CD14-positive monocyte (primary cell): Measurements from ENCODE around the gene CECR2. TPM values are rescaled to one million over a fixed set of nuclear protein-coding genes. Genes with fewer than 3 reads are reported as not detected.

Experiments
- DNase-seq, 3 donors: peaks; one replicate each; pipeline ENCODE4 v3.0.0-alpha.2; 2011 to 2022
- H2AFZ ChIP-seq: 2 replicates; pipeline ENCODE4 v1.6.0; 2012; ENCODE audit warnings: mild to moderate bottlenecking, low read depth, low read length, inconsistent platforms; ENCODE audit not compliant: insufficient read depth, poor library complexity, severe bottlenecking
- H3K27ac ChIP-seq, 2 donors: 1 replicate in 1 of 2; 2 replicates in 1 of 2; pipeline ENCODE4 v1.5.1; 2012 to 2013; ENCODE audit warnings: low read length in 2 of 2, control low read depth in 1 of 2, inconsistent platforms in 1 of 2, low read depth in 1 of 2, mild to moderate bottlenecking in 1 of 2
- H3K27me3 ChIP-seq, 2 donors: one replicate each; pipeline versions ENCODE4 v1.6.0 to v1.6.1; 2011 to 2013; ENCODE audit warnings: low read length in 2 of 2; ENCODE audit not compliant: control insufficient read depth in 2 of 2, insufficient read depth in 2 of 2
- H3K36me3 ChIP-seq, 2 donors: replicated peaks in 1 of 2; 1 replicate in 1 of 2; 2 replicates in 1 of 2; pipeline versions ENCODE4 v1.5.1 to v1.6.1; 2012 to 2013; ENCODE audit warnings: low read length in 2 of 2, control low read depth in 1 of 2, inconsistent platforms in 1 of 2, mild to moderate bottlenecking in 1 of 2; ENCODE audit not compliant: insufficient read depth in 2 of 2, control insufficient read depth in 1 of 2
- H3K4me1 ChIP-seq, 2 donors: 1 replicate in 1 of 2; 2 replicates in 1 of 2; pipeline versions ENCODE4 v1.5.1 to v1.6.1; 2012 to 2013; ENCODE audit warnings: low read length in 2 of 2, control low read depth in 1 of 2, inconsistent platforms in 1 of 2, mild to moderate bottlenecking in 1 of 2, moderate library complexity in 1 of 2; ENCODE audit not compliant: insufficient read depth in 2 of 2, control insufficient read depth in 1 of 2
- H3K4me2 ChIP-seq: replicated peaks from 2 replicates; pipeline ENCODE3; 2012; ENCODE audit warnings: low read length, moderate library complexity, mild to moderate bottlenecking; ENCODE audit not compliant: poor library complexity, severe bottlenecking; ENCODE audit errors: extremely low read depth
- H3K4me3 ChIP-seq, 3 experiments: fragments of 200-600 bp in 1 of 3; sonication (generic) in 1 of 3; replicated peaks in 1 of 3; 1 replicate in 2 of 3; 2 replicates in 1 of 3; pipeline ENCODE4 v1.5.1; 2011 to 2013; ENCODE audit warnings: low read length in 3 of 3, mild to moderate bottlenecking in 3 of 3, control low read depth in 2 of 3, low read depth in 2 of 3, inconsistent platforms in 1 of 3, moderate library complexity in 1 of 3
- H3K79me2 ChIP-seq: 2 replicates; pipeline ENCODE4 v1.6.0; 2012; ENCODE audit warnings: mild to moderate bottlenecking, control low read depth, inconsistent platforms, low read length, moderate library complexity; ENCODE audit not compliant: insufficient read depth
- H3K9ac ChIP-seq: 2 replicates; pipeline ENCODE4 v1.6.0; 2017; ENCODE audit warnings: low read length, mild to moderate bottlenecking; ENCODE audit not compliant: insufficient read depth, poor library complexity, severe bottlenecking
- H3K9me3 ChIP-seq, 2 donors: replicated peaks in 1 of 2; 1 replicate in 1 of 2; 2 replicates in 1 of 2; pipeline versions ENCODE4 v1.5.1 to v1.6.1; 2012 to 2013; ENCODE audit warnings: low read length in 2 of 2, control low read depth in 1 of 2; ENCODE audit not compliant: control insufficient read depth in 1 of 2, insufficient read depth in 1 of 2
- H4K20me1 ChIP-seq: 2 replicates; pipeline ENCODE4 v1.6.0; 2012; ENCODE audit warnings: mild to moderate bottlenecking, low read length, control low read depth, moderate library complexity; ENCODE audit not compliant: insufficient read depth
- H3K27ac Mint-ChIP-seq, 7 donors: one replicate each; pipeline ENCODE4 v1.8.0; 2020; ENCODE audit warnings: mild to moderate bottlenecking in 7 of 7, mixed read lengths in 7 of 7, moderate library complexity in 6 of 7, inconsistent platforms in 2 of 7
- H3K27me3 Mint-ChIP-seq, 3 donors: one replicate each; pipeline ENCODE4 v1.8.0; 2021 to 2022; ENCODE audit warnings: low read depth in 3 of 3, mild to moderate bottlenecking in 3 of 3, mixed read lengths in 3 of 3, moderate library complexity in 3 of 3, inconsistent platforms in 1 of 3
- H3K36me3 Mint-ChIP-seq, 2 donors: one replicate each; pipeline ENCODE4 v1.8.0; 2020; ENCODE audit warnings: mixed read lengths in 2 of 2, inconsistent platforms in 1 of 2, mild to moderate bottlenecking in 1 of 2
- H3K4me1 Mint-ChIP-seq: one replicate; pipeline ENCODE4 v1.8.0; 2020; ENCODE audit warnings: mild to moderate bottlenecking, mixed read lengths
- H3K4me3 Mint-ChIP-seq, 2 donors: one replicate each; pipeline ENCODE4 v1.8.0; 2020; ENCODE audit warnings: mild to moderate bottlenecking in 2 of 2, mixed read lengths in 2 of 2, moderate library complexity in 1 of 2
- H3K9me3 Mint-ChIP-seq, 7 donors: one replicate each; pipeline ENCODE4 v1.8.0; 2020 to 2022; ENCODE audit warnings: mixed read lengths in 7 of 7, mild to moderate bottlenecking in 6 of 7, moderate library complexity in 6 of 7, inconsistent platforms in 2 of 7
- CTCF ChIP-seq: fragments of 200-600 bp; IDR thresholded peaks from one replicate; pipeline ENCODE4 v1.8.0; 2022; ENCODE audit warnings: antibody characterized with exemption, mild to moderate bottlenecking
- WGBS: methylation state at CpG from one replicate; pipeline ENCODE4 v1.1.5; 2013; ENCODE audit warnings: missing lambda C conversion rate; ENCODE audit not compliant: insufficient coverage; 5-methylcytosine and 5-hydroxymethylcytosine counted together
- intact Hi-C, 2 donors: fragments of 100-400 bp; cut with micrococcal nuclease; formaldehyde crosslinking; loops; one replicate each; pipeline versions ENCODE4 v1.15.0 to v1.15.1; 2023
- polyA plus RNA-seq, 3 donors: library from polyadenylated mRNA; depleted of rRNA in 1 of 3; unstranded in 2 of 3; stranded (reverse) in 1 of 3; fragments of 300-500 nt in 2 of 3; fragments of >200 nt in 1 of 3; fragmentation: Illumina TruSeq in 2 of 3; gene quantifications; 1 replicate in 2 of 3; 2 replicates in 1 of 3; pipeline ENCODE4 v1.2.3, GENCODE V29; 2012 to 2021

Gene CECR2
- polyA plus RNA-seq, 3 donors, result 0.02 to 0.29 (median 0.24) TPM

GRCh38 chr22:17370766-17371432 is 1.6 kb downstream of the CECR2 start:
- DNase-seq, result no peak
- H4K20me1 ChIP-seq, result no peaks in the 10 kb centered on the region
- H3K4me1 ChIP-seq, result peaks cover 8 to 21% of the 10 kb centered on the region in 2 donors
- TF ChIP-seq CTCF, result no peak
- Mint-ChIP-seq H3K4me1 (peaks cover 22% of the 10 kb centered on the region), H3K4me3 (peak overlapping the region; percentile 47 to 82), H3K9me3 (peaks cover 0 to 21% (median 7%) of the 10 kb centered on the region in 7 donors), H3K27me3 (peaks cover 76 to 82% (median 76%) of the 10 kb centered on the region in 3 donors), H3K36me3 (peaks cover 0 to 7% of the 10 kb centered on the region in 2 donors), H3K27ac (no peak overlapping the region)
- peak overlapping the region in 1 of 3 experiments; percentile 56 for H3K4me3 ChIP-seq
- H3K9ac ChIP-seq, result no peak overlapping the region
- no peak overlapping the region for H3K27ac ChIP-seq
- 3% methylated on average over 7 of the region's 23 CpGs for WGBS
- no peaks in the 10 kb centered on the region for H3K79me2 ChIP-seq
- H2AFZ ChIP-seq, result no peak overlapping the region
- peaks cover 0 to 20% of the 10 kb centered on the region in 2 donors for H3K9me3 ChIP-seq
- H3K36me3 ChIP-seq, result no peaks in the 10 kb centered on the region
- intact Hi-C loops, result no loop called here
- H3K27me3 ChIP-seq, result peaks cover 71 to 78% of the 10 kb centered on the region in 2 donors
- H3K4me2 ChIP-seq, result peak overlapping the region; percentile 72

- no peak overlapping the region for H3K4me3 ChIP-seq
- H2AFZ ChIP-seq, result no peak overlapping the region
- no peak overlapping the region for H3K9ac ChIP-seq
- H3K36me3 ChIP-seq, result no peaks in the 10 kb centered on the region
- intact Hi-C loops, result no loop called here
- WGBS, result 50% methylated on average over 1 of the region's 5 CpGs
- Mint-ChIP-seq H3K27ac (no peak overlapping the region), H3K9me3 (peaks cover 0 to 17% (median 7%) of the 10 kb centered on the region in 7 donors), H3K4me3 (peak overlapping the region in 1 of 2 donors; percentile 82), H3K36me3 (peaks cover 0 to 6% of the 10 kb centered on the region in 2 donors), H3K4me1 (peaks cover 22% of the 10 kb centered on the region), H3K27me3 (peaks cover 72 to 81% (median 74%) of the 10 kb centered on the region in 3 donors)
- H3K79me2 ChIP-seq, result no peaks in the 10 kb centered on the region
- no peaks in the 10 kb centered on the region for H4K20me1 ChIP-seq
- peaks cover 8 to 21% of the 10 kb centered on the region in 2 donors for H3K4me1 ChIP-seq
- TF ChIP-seq CTCF, result no peak
- no peak overlapping the region for H3K4me2 ChIP-seq
- no peak overlapping the region for H3K27ac ChIP-seq
- peaks cover 0 to 20% of the 10 kb centered on the region in 2 donors for H3K9me3 ChIP-seq
- H3K27me3 ChIP-seq, result peaks cover 66 to 73% of the 10 kb centered on the region in 2 donors
- no peak for DNase-seq
Observed at GRCh38 chr22:17371448-17371847, 2.2 kb downstream of the CECR2 start.
